CD1c-positive myeloid dendritic cell (primary cell): Measurements from ENCODE around the gene LGALS9.
"Not testable (repeated sequence)": the region's sequence is repeated elsewhere in the genome, so short reads cannot be mapped to it uniquely, and the experiment has no call there.

Source experiments
- DNase-seq: peaks from one replicate; pipeline ENCODE4 v3.0.0-alpha.2; 2016; ENCODE audit errors: extremely low spot score

LGALS9 gene

DNA sequence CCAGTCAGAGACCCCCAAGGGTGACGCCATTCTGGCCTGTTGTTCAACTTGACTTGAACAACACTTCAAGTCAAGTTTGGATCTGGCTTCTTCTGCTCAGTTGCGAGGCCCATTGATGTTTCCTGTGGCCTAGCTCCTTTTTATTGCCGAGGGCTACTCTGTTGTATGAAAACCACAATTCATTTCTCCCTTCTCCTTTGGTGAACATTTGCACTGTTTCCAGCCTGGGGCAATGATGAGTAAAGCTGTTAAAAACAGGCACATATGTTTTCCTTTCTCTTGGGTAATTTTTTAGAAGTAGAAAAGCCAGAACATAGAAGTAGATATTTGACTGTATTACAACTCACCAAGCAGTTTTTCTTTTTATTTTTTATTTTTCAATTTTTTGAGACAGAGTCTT lies 1.7 kb upstream of the LGALS9 start:
- not testable (repeated sequence) for DNase-seq

DNA sequence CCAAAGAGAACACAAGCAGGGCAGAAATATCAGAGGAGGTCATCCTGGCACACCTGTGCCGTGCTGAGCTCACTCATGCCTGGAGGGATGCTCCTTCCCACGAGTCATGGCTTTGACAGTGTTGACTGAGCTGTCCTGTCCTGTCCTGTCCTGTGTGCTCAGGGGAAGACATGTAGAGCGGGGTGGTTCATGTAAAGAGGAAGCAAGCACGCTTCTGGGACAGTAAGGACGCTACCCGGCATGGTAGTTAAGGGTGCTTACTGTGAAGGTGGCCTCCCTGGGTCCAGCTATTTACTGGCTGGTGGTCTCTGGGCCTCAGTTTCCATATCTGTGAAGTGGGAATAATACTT lies 398 bp downstream of the LGALS9 start:
- DNase-seq, result peak; percentile 64

DNA sequence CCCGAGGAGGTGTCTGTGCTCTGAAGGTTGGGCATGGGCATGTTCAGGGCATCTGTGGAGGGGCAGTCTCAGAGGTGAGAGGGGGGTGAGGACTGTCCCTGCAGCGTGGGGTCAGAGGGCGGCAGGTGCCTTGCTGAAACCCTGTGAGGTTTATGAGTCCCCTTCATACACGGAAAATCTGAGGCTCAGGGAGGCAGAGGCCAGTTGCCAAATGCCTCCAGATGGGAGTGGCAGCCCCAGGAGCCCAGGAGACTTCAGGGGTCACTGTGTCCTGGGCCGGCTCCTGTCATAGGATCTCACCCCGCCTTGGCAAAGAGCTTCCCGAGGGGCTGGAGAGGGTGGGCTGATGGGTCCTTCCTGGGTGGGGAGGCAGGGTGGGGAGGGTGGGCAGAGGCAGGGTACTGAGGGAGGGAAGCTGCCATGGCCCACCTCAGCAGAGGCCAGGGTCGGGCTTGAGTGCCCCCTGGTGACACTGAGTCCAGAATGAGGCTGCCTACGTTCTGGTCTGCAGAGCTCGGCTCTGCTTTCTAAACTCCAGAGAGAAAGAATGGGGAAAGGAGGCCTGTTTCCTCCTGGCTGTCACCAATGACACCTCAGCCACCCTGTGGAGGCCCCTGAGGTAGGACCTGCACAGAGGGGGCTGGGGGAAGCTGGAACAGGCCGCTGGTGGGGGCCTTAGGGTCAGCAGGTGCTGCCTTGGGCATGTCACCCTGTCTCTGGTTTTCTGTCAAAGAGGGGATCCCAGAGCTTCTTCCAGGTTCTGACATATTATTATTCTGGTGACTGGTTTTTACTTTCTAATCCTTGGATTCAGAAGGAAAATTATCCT lies 1.1 kb downstream of the LGALS9 start:
- DNase-seq, result no peak

DNA sequence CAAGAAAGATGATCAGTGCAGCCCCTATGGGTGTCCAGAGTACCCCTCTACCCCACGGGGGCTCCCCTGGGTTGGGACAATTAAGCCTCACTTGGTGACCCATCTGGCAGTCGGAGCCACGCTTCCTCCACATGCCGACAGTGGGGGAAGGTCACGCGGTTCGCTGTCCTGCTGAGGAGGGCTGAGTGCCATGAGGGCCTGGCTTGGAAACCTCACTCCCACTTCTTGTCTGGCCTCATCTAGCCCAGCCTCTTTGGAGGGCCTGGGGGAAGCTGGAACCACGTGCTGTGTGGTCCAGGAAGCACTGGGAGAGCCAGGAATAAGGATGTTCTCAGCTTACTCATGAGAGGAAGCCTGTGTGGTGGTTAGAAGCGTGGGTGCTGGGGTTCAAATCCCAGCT lies 1.8 kb downstream of the LGALS9 start:
- peak; percentile 90 for DNase-seq

DNA sequence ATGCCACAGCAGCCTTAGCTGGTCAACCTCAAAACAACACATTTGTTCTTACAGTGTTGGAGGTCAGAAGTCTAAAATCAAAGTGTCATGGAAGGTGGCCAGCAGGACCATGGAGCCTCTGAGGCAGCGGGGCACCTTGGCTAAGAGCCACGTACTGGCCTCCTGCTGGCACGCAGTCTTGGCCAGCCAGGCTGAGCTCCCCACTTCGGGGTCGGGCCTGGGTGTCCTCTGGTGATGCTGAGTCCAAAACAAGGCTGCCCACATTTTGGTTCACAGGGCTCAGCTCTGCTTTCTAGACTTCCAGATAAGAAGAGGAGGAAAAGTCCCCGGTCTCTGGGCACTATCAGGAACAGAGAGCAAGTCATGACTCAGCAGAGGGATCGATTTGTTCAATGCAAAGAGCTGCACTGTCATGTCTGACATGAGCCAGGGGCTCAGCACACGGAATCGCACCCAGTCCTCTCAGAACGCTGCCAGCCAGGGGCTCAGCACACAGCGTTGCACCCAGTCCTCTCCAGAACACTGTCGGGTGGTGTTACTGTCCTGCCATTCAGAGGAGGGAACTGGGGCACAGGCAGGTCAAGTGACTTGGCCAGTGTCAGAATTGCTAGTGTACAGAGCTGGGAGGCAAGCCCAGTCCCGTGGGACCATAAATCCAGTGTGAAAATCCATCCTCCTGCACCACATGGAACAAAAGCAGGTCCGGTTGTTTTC lies 2.5 kb downstream of the LGALS9 start:
- DNase-seq, result peak; percentile 43

DNA sequence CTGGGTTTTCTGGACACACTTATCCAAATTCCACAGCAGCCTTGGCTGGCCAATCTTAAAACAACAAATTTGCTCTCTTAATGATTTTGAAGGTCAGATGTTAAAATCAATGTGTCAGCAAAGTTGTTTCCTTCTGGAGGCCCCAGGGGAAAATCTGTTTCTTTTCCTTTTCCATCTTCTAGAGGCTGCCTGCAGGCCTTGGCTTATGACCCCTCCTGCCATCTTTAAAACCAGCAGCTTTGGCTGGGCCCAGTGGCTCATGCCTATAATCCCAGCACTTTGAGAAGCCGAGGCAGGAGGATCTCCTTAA lies 3.0 kb downstream of the LGALS9 start:
- DNase-seq, result no peak

DNA sequence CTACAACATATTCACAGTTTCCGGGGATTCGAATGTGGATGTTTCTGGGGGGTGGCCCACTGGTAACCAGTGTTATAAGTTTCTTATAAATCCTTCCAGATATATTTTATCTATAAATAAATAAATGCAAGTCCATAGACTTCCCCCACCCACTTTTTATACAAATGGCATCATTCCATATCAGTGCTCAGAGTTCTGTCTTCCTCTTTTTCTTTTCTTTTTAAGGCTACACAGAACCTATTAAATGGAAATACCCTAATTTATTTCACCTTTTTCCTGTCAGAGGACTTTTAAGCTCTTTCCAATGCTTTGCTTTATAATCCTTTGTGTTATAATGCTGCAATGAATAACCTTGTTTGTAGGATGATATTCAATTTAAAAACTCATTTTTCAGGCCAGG lies 3.8 kb downstream of the LGALS9 start:
- peak; percentile 58 for DNase-seq

DNA sequence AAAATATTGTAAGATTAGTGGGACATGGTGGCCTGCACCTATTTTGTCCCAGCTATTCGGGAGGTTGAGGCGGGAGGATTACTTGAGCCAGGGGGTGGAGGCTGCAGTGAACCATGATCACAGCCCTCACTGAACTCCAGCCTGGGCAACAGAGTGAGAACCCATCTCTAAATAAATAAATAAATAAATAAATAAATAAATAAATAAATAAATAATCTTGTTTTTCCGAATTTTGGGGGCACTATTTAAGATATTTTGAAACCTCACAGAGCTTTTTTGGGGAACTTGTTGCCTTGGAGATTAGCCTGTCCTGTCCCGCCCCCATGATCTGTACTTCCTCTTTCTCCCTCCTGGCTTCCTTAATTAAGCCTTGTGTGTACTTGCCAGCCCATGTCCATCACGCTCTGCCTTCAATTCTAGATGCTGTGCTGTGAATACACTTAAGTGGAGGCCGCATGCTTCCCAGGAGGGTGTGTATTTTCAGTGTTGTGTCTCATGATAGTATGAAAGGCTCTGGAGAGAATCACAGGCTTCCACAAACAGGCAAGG lies 4.4 kb downstream of the LGALS9 start:
- DNase-seq, result peak; percentile 94

DNA sequence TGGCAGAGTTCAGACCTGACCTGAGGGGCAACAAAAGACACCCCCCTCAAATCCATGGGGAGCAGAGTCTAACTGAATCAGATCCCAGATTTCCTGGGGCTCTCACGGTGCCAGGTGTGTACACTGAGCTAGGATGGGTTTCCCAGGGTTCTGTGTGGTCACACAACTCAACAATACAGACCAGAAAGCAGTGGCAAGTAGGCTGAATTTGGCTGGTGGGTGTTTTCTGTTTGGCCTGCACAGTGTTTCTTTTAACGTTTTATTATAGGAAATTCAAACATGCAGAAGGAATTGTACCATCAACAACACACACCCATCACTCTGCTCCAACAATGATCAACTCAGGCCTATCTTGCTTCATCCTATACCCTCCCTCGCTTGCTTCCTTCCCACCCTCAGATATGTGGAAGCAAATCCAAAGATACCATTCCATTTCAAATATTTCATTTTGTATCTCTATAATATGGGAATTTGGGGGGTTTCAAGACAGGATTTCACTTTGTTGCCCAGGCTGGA lies 5.1 kb downstream of the LGALS9 start:
- DNase-seq, result not testable (repeated sequence)

DNA sequence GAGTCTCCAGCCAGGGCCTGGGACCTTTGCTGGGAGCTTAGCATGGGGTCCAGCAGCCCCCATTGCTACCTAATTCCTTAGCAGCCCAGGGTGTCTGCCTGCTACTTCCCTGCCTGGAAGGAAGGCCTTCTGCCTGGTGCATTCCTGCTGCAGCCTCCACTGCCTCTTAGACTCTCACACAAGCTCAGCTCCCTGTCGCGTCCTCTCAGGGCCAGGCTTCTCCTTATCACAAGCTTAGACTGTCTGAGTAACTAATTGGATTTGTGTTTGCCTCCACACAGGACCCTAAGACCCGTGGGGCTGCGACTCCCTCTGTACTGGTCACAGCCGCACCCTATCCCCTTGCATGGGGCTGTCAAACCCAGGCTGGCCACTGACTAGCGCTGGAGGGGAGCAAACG lies 6.8 kb downstream of the LGALS9 start:
- not testable (repeated sequence) for DNase-seq

DNA sequence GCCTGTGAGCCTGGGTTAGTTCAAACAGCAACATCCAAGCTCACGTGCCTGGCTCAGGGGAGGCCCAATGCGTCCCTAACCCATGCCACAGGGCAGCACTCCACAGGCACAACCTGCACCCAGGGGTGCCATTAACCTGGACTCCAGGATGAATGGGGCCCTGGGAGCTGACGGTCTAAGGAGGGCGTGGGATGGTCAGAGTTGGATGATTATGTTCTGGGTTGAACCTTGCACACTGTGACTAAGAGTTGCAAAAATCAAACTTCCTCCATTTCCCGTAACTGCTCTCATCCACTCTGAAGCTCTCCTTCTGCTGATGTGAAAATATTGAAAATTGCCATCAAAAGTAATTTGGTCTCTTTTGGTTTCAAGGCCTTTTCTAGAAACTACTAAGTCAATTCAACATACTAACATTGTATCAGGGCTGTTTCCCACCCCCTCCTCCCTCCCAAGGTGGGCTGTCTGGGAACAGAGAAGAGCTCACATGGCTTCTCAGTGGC lies 7.5 kb downstream of the LGALS9 start:
- not testable (repeated sequence) for DNase-seq

DNA sequence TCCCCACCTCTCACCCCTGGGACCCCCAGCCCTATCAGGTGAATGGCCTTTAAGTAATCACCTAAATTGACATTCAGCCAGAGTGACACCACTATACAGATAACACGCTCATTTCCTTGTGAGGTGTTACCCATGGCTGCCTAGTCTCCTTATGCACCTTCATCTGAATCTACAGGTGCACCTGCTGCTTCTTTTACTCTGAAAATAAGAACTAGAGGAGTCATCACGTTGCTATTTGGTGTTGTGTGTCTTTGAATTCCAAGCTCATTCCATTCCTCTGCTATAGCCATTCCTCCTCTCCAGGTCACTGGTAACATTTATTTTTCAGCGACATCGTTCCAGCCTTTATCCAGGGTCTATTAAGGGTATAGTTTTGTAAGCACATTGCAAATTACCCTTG lies 9.8 kb downstream of the LGALS9 start:
- DNase-seq, result no peak

DNA sequence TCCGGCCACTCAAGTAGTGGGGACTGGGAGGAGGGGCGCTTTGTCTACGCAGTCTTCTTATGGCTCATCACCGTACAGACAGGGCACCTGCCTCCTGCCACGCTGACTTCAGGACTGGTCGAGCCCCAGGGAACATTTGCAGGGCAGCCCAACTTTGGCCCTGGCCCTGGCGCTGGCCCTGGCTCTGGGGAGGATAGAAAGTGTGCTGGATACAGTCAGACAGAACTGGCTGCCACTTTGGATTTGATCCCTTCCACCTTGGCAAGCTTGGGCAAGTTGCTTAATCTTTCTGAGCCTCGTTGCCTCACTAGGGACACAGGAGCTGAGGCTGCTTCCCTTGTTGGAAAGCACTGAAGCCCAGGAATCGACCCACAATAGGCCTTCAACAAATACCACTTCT lies 13.6 kb downstream of the LGALS9 start:
- no peak for DNase-seq

DNA sequence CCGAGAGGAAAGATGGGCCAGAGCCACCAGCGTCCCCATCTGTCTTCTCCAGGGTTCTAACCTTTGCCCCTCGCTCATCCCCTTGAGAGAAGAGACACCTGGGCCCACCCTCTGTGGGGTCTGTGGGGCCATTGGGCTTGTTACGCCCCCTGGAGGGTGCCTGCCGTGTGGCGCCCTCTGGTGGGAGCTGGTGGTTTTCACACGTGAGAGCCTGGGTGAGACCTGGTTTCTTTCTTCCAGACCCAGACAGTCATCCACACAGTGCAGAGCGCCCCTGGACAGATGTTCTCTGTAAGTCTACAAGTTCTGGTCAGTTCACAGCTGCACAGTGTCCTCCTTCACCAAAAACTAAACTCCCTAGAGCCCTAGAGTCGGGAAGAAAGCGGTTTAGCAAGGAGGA lies 14.6 kb downstream of the LGALS9 start:
- DNase-seq, result not testable (repeated sequence)

DNA sequence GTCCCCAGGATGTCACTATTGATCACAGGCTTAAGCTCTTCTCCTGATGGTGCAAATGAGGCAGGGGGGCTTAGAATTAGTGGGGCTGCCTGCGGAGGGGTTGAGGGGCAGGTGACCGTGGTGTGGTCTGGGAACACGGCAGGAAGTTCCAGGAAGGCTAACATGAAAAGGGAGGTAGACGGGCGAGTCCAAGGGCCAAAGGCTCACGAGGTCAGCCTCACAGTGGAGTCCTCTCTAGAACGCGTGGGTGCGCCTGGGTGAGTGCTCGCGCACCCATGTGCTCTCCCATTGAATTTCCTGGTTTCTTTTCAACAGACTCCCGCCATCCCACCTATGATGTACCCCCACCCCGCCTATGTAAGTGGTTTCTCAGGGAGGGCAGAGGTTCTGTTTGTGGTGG lies 15.2 kb downstream of the LGALS9 start:
- DNase-seq, result no peak

DNA sequence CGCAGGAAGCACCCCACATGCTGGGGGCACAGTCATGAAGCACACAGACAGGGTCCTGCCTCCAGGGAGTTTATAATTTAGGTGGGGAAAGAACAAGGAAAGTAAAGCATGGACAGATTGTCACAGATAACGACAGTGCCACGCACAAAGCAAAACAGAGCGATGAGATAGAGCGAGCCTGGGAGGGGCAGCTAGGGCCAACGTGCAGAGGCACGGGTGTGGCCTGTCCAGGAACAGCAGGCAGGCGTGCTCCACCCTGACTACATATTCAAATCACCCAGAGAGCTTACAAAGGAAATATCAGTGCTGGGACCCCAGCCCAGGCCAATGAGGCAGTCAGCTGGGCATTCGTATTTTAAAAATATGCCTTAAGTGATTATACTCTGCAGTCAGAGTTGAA lies 16.8 kb downstream of the LGALS9 start:
- DNase-seq, result no peak

DNA sequence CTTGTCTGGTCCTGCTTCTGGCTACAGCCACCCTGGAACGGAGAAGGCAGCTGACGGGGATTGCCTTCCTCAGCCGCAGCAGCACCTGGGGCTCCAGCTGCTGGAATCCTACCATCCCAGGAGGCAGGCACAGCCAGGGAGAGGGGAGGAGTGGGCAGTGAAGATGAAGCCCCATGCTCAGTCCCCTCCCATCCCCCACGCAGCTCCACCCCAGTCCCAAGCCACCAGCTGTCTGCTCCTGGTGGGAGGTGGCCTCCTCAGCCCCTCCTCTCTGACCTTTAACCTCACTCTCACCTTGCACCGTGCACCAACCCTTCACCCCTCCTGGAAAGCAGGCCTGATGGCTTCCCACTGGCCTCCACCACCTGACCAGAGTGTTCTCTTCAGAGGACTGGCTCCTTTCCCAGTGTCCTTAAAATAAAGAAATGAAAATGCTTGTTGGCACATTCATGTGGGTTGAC lies 18.2 kb downstream of the LGALS9 start:
- not testable (repeated sequence) for DNase-seq

DNA sequence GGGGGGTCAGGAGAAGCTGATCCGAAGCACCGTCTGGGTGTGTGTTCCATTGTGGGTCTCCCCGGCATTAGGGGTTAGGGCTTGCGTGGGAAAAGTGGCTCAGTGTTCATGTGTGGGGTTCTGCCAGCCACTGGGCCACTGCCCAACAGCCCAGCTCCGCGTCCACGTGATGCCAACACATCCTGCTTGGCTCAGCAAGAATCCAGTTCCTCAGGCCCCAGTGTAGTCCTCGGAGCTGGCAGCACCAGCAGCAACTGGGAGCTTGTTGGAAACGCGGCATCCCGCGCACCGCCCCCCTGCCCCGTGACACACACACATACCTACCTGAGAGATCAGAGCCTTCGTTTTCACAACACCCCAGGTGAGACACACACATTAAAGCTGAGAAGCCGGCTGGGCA lies 18.9 kb downstream of the LGALS9 start:
- no peak for DNase-seq

DNA sequence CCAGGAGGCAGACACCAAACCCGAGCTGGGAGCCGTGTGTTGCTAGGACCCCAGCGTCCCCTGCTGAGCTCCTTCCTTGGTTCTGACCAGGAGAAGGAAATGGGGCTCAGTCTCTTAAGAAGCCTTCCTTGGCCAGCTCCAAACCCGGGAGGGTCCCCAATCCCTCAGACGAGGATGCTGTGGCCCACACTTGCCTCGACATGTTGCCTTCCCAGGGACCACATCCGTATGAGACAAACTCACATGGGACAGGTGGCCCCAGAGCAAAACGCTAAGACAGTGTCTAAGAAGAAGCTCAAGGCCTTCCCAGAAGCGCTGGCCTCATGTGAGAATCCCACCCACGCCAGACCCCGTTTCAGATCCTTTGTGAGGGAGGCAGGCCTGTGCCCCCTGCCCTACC lies 19.8 kb downstream of the LGALS9 start:
- no peak for DNase-seq

DNA sequence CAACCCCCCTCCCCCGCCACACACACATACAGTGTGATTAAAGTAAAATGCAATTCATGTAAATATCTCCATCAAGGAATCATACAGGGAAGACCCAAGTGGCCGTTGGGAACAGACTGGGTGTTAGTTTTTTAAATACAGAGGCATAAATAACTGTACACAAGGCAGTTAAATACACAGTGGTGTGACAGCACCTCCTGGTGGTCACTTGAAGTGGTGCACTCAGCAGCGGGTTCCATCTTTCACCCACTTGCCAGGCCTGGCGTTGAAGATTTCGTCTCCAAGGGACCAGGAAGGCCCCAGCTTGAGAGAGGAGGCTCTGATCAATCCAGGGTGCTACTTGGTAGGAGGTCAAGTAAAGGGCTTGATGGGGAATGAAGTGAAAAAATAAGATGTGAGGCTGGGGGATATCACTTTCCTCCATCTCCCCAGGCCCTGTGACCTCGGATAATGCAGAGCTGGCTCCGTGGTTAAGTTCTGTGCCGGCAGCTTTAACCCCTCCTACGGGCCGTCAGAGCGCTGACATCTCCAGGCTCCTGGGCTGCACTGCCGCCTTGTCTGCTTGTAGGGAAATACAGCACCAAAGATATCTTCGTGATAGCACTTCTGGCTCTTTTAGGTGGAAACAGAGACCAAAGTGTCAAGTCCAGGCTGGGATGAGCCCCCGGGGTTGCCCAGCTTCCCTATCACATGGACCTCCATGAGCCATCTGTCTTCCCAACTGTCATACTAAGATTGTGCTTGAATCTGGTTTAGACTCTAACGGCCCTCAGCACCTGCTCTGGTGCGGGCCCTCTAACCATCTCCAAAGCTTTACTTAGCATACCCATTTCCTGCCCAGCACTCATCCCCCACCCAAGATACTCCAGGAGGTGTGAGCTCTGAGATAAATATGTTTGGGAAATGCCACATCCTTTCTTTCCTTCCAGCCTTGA lies 20.7 kb downstream of the LGALS9 start:
- peak; percentile 72 for DNase-seq

DNA sequence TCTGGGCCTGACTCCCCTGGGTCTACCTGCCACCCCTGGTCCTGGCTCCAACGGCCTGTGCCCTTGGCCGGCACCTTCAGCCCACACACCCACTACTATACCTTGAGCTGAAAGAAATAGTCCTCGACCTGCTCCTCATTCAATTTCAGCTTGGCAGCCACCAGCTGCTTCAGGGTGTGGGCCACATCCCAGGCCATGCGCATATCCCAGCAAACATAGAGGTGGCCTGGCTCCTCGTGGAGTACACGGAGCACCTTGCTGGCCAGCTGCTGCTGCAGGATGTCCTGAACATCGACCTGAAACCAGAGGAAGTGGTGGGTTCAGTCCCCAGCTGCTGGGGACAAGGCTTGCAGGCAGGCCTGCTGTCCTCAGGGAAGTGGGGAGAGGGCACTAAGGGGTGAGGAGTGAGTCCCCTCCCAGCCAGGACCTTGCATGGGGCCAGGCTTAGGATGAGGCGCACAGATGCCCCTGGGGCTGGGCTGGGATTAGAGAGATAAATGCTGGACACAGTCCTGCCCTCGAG lies 22.5 kb downstream of the LGALS9 start:
- not testable (repeated sequence) for DNase-seq
